Measurements from ENCODE around the gene MKKS. TPM values are rescaled to one million over a fixed set of nuclear protein-coding genes. Genes with fewer than 3 reads are reported as not detected.

The MKKS gene
- total and polyA plus RNA-seq, 9 of the 15 experiments (the other 6 are each of a cell fraction or from before 2014, with no cell fraction given): 6.8 to 26.8 (median 12.0) TPM

GRCh38 chr20:10370091-10370887 is 63.7 kb downstream of the MKKS start:
- no peaks in the 10 kb centered on the region for H3K9me1 ChIP-seq (ENCODE audit: control insufficient read depth, insufficient read depth, low read length)
- WGBS (ENCODE audit: insufficient coverage, low coverage, missing lambda C conversion rate): 0% methylated on average over 8 of the region's 8 CpGs
- no peaks in the 10 kb centered on the region for H3K36me3 ChIP-seq (ENCODE audit: control insufficient read depth, insufficient read depth, low read length)
- no peaks in the 10 kb centered on the region for H4K20me1 ChIP-seq (replicated peaks; ENCODE audit: control insufficient read depth, insufficient read depth, low read length)
- no peak for FAIRE-seq
- no peak overlapping the region for H3K4me3 ChIP-seq
- no peaks in the 10 kb centered on the region for H3K9me3 ChIP-seq (replicated peaks; ENCODE audit: control insufficient read depth, insufficient read depth, low read depth, low read length)
- H3K79me2 ChIP-seq (ENCODE audit: control insufficient read depth, insufficient read depth, low read length): no peaks in the 10 kb centered on the region
- no peak overlapping the region for H3K4me2 ChIP-seq (ENCODE audit: insufficient read depth, low read length)
- H3K4me1 ChIP-seq (replicated peaks in 1 of 2; ENCODE audit: control insufficient read depth in 2 of 2, insufficient read depth in 2 of 2, low read length in 2 of 2): no peaks in the 10 kb centered on the region
- in situ Hi-C loops (cut with MboI): no loop called here
- TF ChIP-seq SAP30 (IDR thresholded peaks at IDR 0.05; ENCODE audit: borderline replicate concordance, insufficient read depth, low read depth, low read length, poor library complexity, severe bottlenecking): no peak
- TF ChIP-seq ETV5 (CRISPR knock-in tag; IDR thresholded peaks at IDR 0.05; ENCODE audit: low read depth): no peak
- no peak for TF ChIP-seq RFX1 (IDR thresholded peaks at IDR 0.05)
- TF ChIP-seq ZC3H8 (IDR thresholded peaks at IDR 0.05): no peak
- TF ChIP-seq ZBTB5 (IDR thresholded peaks at IDR 0.05): no peak
- no peak for TF ChIP-seq CREM (IDR thresholded peaks at IDR 0.05; ENCODE audit: low read depth)
- TF ChIP-seq ZNF764 (CRISPR knock-in tag; IDR thresholded peaks at IDR 0.05; ENCODE audit: low read depth): no peak
- no peak for TF ChIP-seq FOXO4 (CRISPR knock-in tag; IDR thresholded peaks at IDR 0.05)
- TF ChIP-seq PHB (CRISPR knock-in tag; IDR thresholded peaks at IDR 0.05): no peak
- TF ChIP-seq VEZF1 (CRISPR knock-in tag; IDR thresholded peaks at IDR 0.05): no peak
- CTCF ChIA-PET (ENCODE audit: low intra/inter-chr PET ratio): no interaction called here
- H2AFZ ChIP-seq (ENCODE audit: low read depth, low read length): no peak overlapping the region
- ATAC-seq: no peak
- no peak overlapping the region for H3K27ac ChIP-seq (ENCODE audit: extremely low read depth, low read depth, low read length)
- H3K27me3 ChIP-seq (ENCODE audit: control insufficient read depth in 2 of 2, insufficient read depth in 2 of 2, low read length in 2 of 2): no peaks in the 10 kb centered on the region
- H3K9ac ChIP-seq (ENCODE audit: insufficient read depth in 1 of 2, low read depth in 2 of 2, low read length in 2 of 2): no peak overlapping the region
- BruUV-seq (replicated peaks): no TSS peak
- no peak for DNase-seq (ENCODE audit: extremely low read depth in 1 of 4, low spot score in 3 of 4)
- POLR2A ChIA-PET: no interaction called here
- intact Hi-C loops (cut with micrococcal nuclease): no loop called here
